Activated naive CD4-positive, alpha-beta T cell treated with anti-CD3 and anti-CD28 coated beads, Interleukin-2, amount 50 U/mL, for 24 hours (primary cell): Measurements from ENCODE around the gene SPATA13.

Experiments used
- H3K27ac Mint-ChIP-seq: one replicate; pipeline ENCODE4 v1.8.0; 2021; ENCODE audit warnings: mild to moderate bottlenecking, mixed read lengths
- H3K27me3 Mint-ChIP-seq: one replicate; pipeline ENCODE4 v1.8.0; 2021; ENCODE audit warnings: mixed read lengths
- H3K36me3 Mint-ChIP-seq: one replicate; pipeline ENCODE4 v1.8.0; 2021; ENCODE audit warnings: mixed read lengths
- H3K4me1 Mint-ChIP-seq: one replicate; pipeline ENCODE4 v1.8.0; 2021; ENCODE audit warnings: mixed read lengths
- H3K4me3 Mint-ChIP-seq: one replicate; pipeline ENCODE4 v1.8.0; 2021; ENCODE audit warnings: mild to moderate bottlenecking, mixed read lengths
- H3K9me3 Mint-ChIP-seq: one replicate; pipeline ENCODE4 v1.8.0; 2021; ENCODE audit warnings: mixed read lengths

Gene SPATA13

GRCh38 chr13:24133021-24133795 is 27.3 kb upstream of the SPATA13 start:
- H3K27me3 Mint-ChIP-seq, result no peaks in the 10 kb centered on the region
- H3K36me3 Mint-ChIP-seq, result peaks cover 2% of the 10 kb centered on the region
- no peaks in the 10 kb centered on the region for H3K4me1 Mint-ChIP-seq
- no peak overlapping the region for H3K4me3 Mint-ChIP-seq
- peaks cover 5% of the 10 kb centered on the region for H3K9me3 Mint-ChIP-seq
- no peak overlapping the region for H3K27ac Mint-ChIP-seq

- H3K27ac Mint-ChIP-seq, result no peak overlapping the region
- H3K4me3 Mint-ChIP-seq, result no peak overlapping the region
- peaks cover 5% of the 10 kb centered on the region for H3K9me3 Mint-ChIP-seq
- H3K36me3 Mint-ChIP-seq, result peaks cover 2% of the 10 kb centered on the region
- no peaks in the 10 kb centered on the region for H3K4me1 Mint-ChIP-seq
- H3K27me3 Mint-ChIP-seq, result no peaks in the 10 kb centered on the region
Observed at GRCh38 chr13:24134231-24134630, 26.3 kb upstream of the SPATA13 start.

- H3K9me3 Mint-ChIP-seq, result peaks cover 5% of the 10 kb centered on the region
- no peaks in the 10 kb centered on the region for H3K27me3 Mint-ChIP-seq
- H3K4me3 Mint-ChIP-seq, result no peak overlapping the region
- H3K36me3 Mint-ChIP-seq, result peaks cover 2% of the 10 kb centered on the region
- no peak overlapping the region for H3K27ac Mint-ChIP-seq
- no peaks in the 10 kb centered on the region for H3K4me1 Mint-ChIP-seq
Observed at GRCh38 chr13:24134757-24135156, 25.8 kb upstream of the SPATA13 start.

DNA sequence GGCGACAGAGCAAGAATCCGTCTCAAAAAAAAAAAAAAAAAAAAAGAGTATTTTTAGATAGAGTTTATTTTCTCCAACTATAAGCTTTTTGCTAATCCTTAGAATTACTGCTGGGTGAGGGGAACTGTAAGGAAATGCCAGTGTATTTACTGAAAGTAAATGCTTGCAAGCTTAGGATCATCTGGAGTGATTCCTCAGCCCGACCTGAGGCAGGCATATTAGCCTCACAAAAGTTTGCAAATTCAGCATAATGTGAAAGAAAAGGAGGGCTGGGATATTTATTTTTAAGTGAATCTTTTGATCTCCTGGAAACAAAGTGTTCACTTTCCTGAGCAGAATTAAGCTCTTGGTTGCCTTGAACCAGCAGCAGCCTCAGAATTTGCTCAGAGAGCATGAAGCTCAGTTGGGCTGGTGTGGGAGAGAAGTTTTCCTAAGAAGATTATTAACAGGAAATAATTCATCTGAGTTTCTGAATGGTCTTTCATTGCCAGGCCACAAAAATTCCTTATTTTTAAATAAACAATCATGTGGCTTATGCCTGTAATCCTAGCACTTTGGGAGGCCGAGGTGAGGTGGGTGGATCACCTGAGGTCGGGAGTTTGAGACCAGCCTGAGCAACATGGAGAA is 24.7 kb upstream of the SPATA13 start:
- Mint-ChIP-seq H3K4me3 (no peak overlapping the region), H3K27me3 (no peaks in the 10 kb centered on the region), H3K4me1 (no peaks in the 10 kb centered on the region), H3K9me3 (peaks cover 5% of the 10 kb centered on the region), H3K27ac (no peak overlapping the region), H3K36me3 (peaks cover 2% of the 10 kb centered on the region)

DNA sequence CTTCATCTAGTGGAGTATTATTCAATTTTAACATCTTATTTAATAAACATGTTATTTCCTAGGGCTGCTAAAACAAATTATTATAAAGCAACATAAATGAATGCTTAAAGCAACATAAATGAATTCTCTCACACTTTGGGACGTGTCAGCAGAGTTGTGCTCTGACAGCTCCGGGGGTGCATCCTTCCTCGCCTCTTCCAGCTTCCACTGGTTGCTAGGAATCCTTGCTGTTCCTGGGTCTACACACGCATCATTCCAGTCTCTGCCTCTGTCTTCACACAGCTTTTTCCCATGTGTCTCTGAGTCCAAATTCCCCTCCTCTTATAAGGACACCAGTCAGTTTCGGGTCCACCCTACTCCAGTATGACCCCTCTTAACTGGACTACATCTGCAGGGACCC is 21.6 kb upstream of the SPATA13 start:
- Mint-ChIP-seq H3K4me1 (no peaks in the 10 kb centered on the region), H3K27ac (no peak overlapping the region), H3K36me3 (no peaks in the 10 kb centered on the region), H3K4me3 (no peak overlapping the region), H3K27me3 (no peaks in the 10 kb centered on the region), H3K9me3 (no peaks in the 10 kb centered on the region)

- Mint-ChIP-seq H3K36me3 (no peaks in the 10 kb centered on the region), H3K9me3 (no peaks in the 10 kb centered on the region), H3K27me3 (no peaks in the 10 kb centered on the region), H3K27ac (no peak overlapping the region), H3K4me3 (no peak overlapping the region), H3K4me1 (no peaks in the 10 kb centered on the region)
Observed at GRCh38 chr13:24141333-24141910, 19.1 kb upstream of the SPATA13 start.

DNA sequence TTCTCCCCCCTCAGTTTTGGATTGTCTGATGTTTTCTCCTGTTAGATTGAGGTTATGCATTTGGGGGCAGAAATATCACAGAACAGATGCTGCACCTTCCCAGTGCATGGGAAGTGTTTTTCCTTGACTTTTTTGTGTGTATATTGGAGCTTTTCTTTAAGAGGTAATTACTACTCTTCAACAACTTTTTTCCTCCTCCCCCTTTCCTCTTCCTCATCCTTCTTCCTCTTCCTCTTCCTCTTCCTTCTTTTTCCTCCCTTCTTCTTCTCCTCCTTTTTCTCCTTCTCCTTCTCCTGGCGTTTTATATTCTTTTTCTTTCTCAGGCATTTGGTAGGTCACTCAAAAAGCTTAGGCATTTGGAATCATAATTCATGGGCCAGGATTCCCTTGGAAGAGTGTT is 18.1 kb upstream of the SPATA13 start:
- H3K36me3 Mint-ChIP-seq, result no peaks in the 10 kb centered on the region
- no peaks in the 10 kb centered on the region for H3K27me3 Mint-ChIP-seq
- no peaks in the 10 kb centered on the region for H3K4me1 Mint-ChIP-seq
- H3K9me3 Mint-ChIP-seq, result no peaks in the 10 kb centered on the region
- H3K4me3 Mint-ChIP-seq, result no peak overlapping the region
- no peak overlapping the region for H3K27ac Mint-ChIP-seq

- Mint-ChIP-seq H3K36me3 (no peaks in the 10 kb centered on the region), H3K27ac (no peak overlapping the region), H3K4me3 (no peak overlapping the region), H3K4me1 (no peaks in the 10 kb centered on the region), H3K27me3 (no peaks in the 10 kb centered on the region), H3K9me3 (no peaks in the 10 kb centered on the region)
Observed at GRCh38 chr13:24142886-24143285, 17.6 kb upstream of the SPATA13 start.

GRCh38 chr13:24145240-24145639 is 15.3 kb upstream of the SPATA13 start:
- no peaks in the 10 kb centered on the region for H3K36me3 Mint-ChIP-seq
- no peak overlapping the region for H3K4me3 Mint-ChIP-seq
- no peaks in the 10 kb centered on the region for H3K4me1 Mint-ChIP-seq
- peaks cover 2% of the 10 kb centered on the region for H3K27me3 Mint-ChIP-seq
- H3K27ac Mint-ChIP-seq, result no peak overlapping the region
- H3K9me3 Mint-ChIP-seq, result no peaks in the 10 kb centered on the region

DNA sequence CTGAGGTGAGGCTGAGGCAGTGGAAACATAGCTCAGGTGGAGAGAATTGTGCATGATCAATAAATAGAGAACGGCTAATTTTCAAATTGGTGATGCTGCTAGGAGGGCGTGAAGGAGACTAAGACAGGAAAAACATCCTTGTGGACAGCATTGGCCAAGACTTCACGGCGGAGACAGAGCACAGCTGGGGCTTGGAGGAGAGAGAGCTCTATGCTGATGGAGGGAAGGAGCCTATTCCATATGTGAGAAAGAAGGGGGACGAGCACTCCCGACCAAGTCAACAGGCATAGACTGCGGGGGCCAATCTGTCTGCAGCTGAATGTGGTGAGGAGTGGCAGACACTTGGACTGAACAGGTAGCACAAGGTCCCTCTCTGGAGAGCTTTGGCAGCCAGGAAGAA is 14.8 kb upstream of the SPATA13 start:
- H3K27me3 Mint-ChIP-seq, result peaks cover 2% of the 10 kb centered on the region
- no peaks in the 10 kb centered on the region for H3K36me3 Mint-ChIP-seq
- H3K4me3 Mint-ChIP-seq, result no peak overlapping the region
- no peaks in the 10 kb centered on the region for H3K4me1 Mint-ChIP-seq
- H3K27ac Mint-ChIP-seq, result no peak overlapping the region
- H3K9me3 Mint-ChIP-seq, result no peaks in the 10 kb centered on the region

- Mint-ChIP-seq H3K4me3 (no peak overlapping the region), H3K27ac (no peak overlapping the region), H3K27me3 (peaks cover 2% of the 10 kb centered on the region), H3K4me1 (no peaks in the 10 kb centered on the region), H3K9me3 (no peaks in the 10 kb centered on the region), H3K36me3 (no peaks in the 10 kb centered on the region)
Observed at GRCh38 chr13:24146961-24147569, 13.5 kb upstream of the SPATA13 start.

GRCh38 chr13:24147570-24147963 is 13.0 kb upstream of the SPATA13 start:
- H3K27ac Mint-ChIP-seq, result no peak overlapping the region
- H3K27me3 Mint-ChIP-seq, result peaks cover 2% of the 10 kb centered on the region
- no peak overlapping the region for H3K4me3 Mint-ChIP-seq
- no peaks in the 10 kb centered on the region for H3K36me3 Mint-ChIP-seq
- no peaks in the 10 kb centered on the region for H3K9me3 Mint-ChIP-seq
- H3K4me1 Mint-ChIP-seq, result no peaks in the 10 kb centered on the region

- Mint-ChIP-seq H3K4me1 (no peaks in the 10 kb centered on the region), H3K9me3 (no peaks in the 10 kb centered on the region), H3K36me3 (no peaks in the 10 kb centered on the region), H3K4me3 (no peak overlapping the region), H3K27ac (no peak overlapping the region), H3K27me3 (peaks cover 2% of the 10 kb centered on the region)
Observed at GRCh38 chr13:24148414-24149235, 11.9 kb upstream of the SPATA13 start.

DNA sequence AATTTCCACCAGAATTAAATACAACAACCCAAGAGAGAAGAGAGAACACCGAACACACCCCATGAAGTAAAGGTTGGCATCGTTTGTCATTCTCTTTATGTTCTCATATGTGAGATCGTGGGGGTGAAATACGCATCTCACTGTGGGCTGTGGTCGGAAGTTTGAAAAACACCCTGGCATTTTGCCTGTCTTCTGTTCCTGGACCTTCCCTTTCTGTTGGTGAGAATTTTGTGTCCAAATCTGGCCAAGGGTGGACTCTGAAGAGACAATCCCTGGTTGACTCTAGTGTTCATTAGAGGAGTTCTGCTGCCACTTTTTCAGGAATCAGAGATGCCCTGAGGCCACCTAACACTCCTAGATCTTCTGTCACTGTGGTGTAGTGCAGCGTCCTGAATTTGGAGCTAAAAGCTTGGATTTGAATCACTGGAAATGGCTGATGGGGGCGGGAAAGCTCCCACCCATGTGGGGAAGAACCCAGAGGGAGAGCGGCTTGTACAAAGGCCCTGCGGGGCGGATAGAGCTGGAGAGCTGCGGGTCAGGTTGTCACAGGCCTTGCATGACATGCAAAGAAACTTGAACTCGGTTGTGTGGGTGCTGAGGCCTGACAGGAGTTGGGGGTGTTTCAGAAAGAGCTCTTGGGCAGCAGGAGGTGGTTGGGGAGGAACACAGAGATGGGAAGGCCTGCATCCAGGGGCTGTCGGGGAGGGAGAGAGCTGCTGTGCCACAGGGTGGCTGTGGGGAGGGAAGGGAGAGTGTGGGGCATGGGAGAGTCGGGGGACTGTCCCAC is 11.1 kb upstream of the SPATA13 start:
- Mint-ChIP-seq H3K27me3 (peaks cover 2% of the 10 kb centered on the region), H3K4me3 (no peak overlapping the region), H3K27ac (no peak overlapping the region), H3K9me3 (no peaks in the 10 kb centered on the region), H3K36me3 (no peaks in the 10 kb centered on the region), H3K4me1 (no peaks in the 10 kb centered on the region)

DNA sequence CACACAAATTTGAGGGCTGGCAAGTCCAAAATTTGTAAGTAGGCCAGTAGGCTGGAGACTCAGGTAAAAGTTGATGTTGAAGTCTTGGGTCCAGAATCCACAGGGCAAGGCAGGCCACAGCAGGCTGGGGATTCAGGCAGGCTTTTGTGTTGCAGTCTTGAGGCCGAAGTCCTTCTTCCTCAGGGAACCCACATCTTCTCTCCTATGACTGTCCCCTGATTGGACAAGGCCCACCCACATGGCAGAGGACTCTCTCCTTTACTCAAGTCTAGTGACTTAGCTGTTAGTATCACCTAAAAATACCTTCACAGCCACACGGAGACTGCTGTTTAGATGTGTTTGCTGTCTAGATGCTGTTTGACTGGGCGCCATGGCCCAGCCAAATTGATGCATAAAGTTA is 9.9 kb upstream of the SPATA13 start:
- no peak overlapping the region for H3K4me3 Mint-ChIP-seq
- no peaks in the 10 kb centered on the region for H3K9me3 Mint-ChIP-seq
- H3K27ac Mint-ChIP-seq, result no peak overlapping the region
- H3K27me3 Mint-ChIP-seq, result peaks cover 2% of the 10 kb centered on the region
- no peaks in the 10 kb centered on the region for H3K36me3 Mint-ChIP-seq
- H3K4me1 Mint-ChIP-seq, result no peaks in the 10 kb centered on the region
